PFSK-1 (cell line): ENCODE measurements around the gene SHISAL1.

Experiments
- POLR2AphosphoS5 ChIP-seq: IDR thresholded peaks from 2 replicates; pipeline ENCODE4 v1.6.1; 2012; ENCODE audit warnings: low read depth, mild to moderate bottlenecking, control low read depth, low read length, moderate library complexity
- REST ChIP-seq, 2 experiments: IDR thresholded peaks; 2 replicates each; pipeline versions ENCODE4 v1.6.1 to v1.8.0; 2011 to 2012; ENCODE audit warnings: low read depth in 2 of 2, low read length in 2 of 2, control low read depth in 1 of 2, inconsistent platforms in 1 of 2, mild to moderate bottlenecking in 1 of 2, moderate library complexity in 1 of 2; ENCODE audit not compliant: insufficient read depth in 1 of 2
- SIN3A ChIP-seq: IDR thresholded peaks from 2 replicates; pipeline ENCODE4 v1.6.1; 2012; ENCODE audit warnings: mild to moderate bottlenecking, low read length, moderate library complexity, borderline replicate concordance; ENCODE audit not compliant: insufficient read depth

GRCh38 chr22:44211256-44211945 lies 101.3 kb downstream of the SHISAL1 start:
- TF ChIP-seq REST (IDR thresholded peaks at IDR 0.05; ENCODE audit: insufficient read depth in 1 of 2, low read depth in 2 of 2, low read length in 2 of 2) = no peak
- no peak for TF ChIP-seq SIN3A
- TF ChIP-seq POLR2AphosphoS5 = no peak
